Measurements from ENCODE around the gene ADARB2. TPM values are rescaled to one million over a fixed set of nuclear protein-coding genes. Genes with fewer than 3 reads are reported as not detected.

ADARB2 gene
- total RNA-seq, 2 experiments from 2014 or later, result 0.17 to 0.30 TPM

GRCh38 chr10:1594372-1595241, 142.7 kb downstream of the ADARB2 start:
- H3K9me3 Mint-ChIP-seq, result no peaks in the 10 kb centered on the region
- CTCF ChIA-PET, result no interaction called here
- no peak overlapping the region for H3K27ac Mint-ChIP-seq
- no peak for DNase-seq
- no peaks in the 10 kb centered on the region for H3K36me3 Mint-ChIP-seq (ENCODE audit: low read depth)
- POLR2A ChIA-PET, result no interaction called here
- H3K4me1 Mint-ChIP-seq, result no peaks in the 10 kb centered on the region
- H3K27me3 Mint-ChIP-seq, result no peaks in the 10 kb centered on the region
- H3K4me3 Mint-ChIP-seq, result no peak overlapping the region

- ChIA-PET POLR2A (no interaction called here), CTCF (no interaction called here)
- Mint-ChIP-seq H3K9me3 (peaks cover 2% of the 10 kb centered on the region), H3K27ac (no peak overlapping the region), H3K4me3 (no peak overlapping the region), H3K27me3 (no peaks in the 10 kb centered on the region), H3K4me1 (no peaks in the 10 kb centered on the region), H3K36me3 (ENCODE audit: low read depth) (no peaks in the 10 kb centered on the region)
- no peak for DNase-seq
Measured at GRCh38 chr10:1591742-1592141, 145.6 kb downstream of the ADARB2 start.

GRCh38 chr10:1591045-1591444, 146.3 kb downstream of the ADARB2 start:
- no peaks in the 10 kb centered on the region for H3K36me3 Mint-ChIP-seq (ENCODE audit: low read depth)
- H3K4me1 Mint-ChIP-seq, result no peaks in the 10 kb centered on the region
- H3K27ac Mint-ChIP-seq, result no peak overlapping the region
- ChIA-PET POLR2A (no interaction called here), CTCF (no interaction called here)
- no peak overlapping the region for H3K4me3 Mint-ChIP-seq
- DNase-seq, result no peak
- peaks cover 2% of the 10 kb centered on the region for H3K9me3 Mint-ChIP-seq
- H3K27me3 Mint-ChIP-seq, result no peaks in the 10 kb centered on the region

- POLR2A ChIA-PET, result no interaction called here
- H3K9me3 Mint-ChIP-seq, result peaks cover 2% of the 10 kb centered on the region
- H3K27ac Mint-ChIP-seq, result no peak overlapping the region
Measured at GRCh38 chr10:1589257-1589656, 148.1 kb downstream of the ADARB2 start.

GRCh38 chr10:1582739-1583138, 154.6 kb downstream of the ADARB2 start:
- H3K9me3 Mint-ChIP-seq, result peaks cover 2% of the 10 kb centered on the region

More at GRCh38 chr10:1589257-1589656, 148.1 kb downstream of the ADARB2 start:
- no peaks in the 10 kb centered on the region for H3K36me3 Mint-ChIP-seq (ENCODE audit: low read depth)
- no peak overlapping the region for H3K4me3 Mint-ChIP-seq
- CTCF ChIA-PET, result no interaction called here
- no peaks in the 10 kb centered on the region for H3K27me3 Mint-ChIP-seq
- no peaks in the 10 kb centered on the region for H3K4me1 Mint-ChIP-seq
- DNase-seq, result no peak

GRCh38 chr10:1581189-1581588, 156.1 kb downstream of the ADARB2 start:
- no peaks in the 10 kb centered on the region for H3K9me3 Mint-ChIP-seq
- DNase-seq, result no peak
- H3K4me3 Mint-ChIP-seq, result no peak overlapping the region
- no peaks in the 10 kb centered on the region for H3K36me3 Mint-ChIP-seq (ENCODE audit: low read depth)
- CTCF ChIA-PET, result no interaction called here
- no peak overlapping the region for H3K27ac Mint-ChIP-seq
- H3K27me3 Mint-ChIP-seq, result peaks cover 5% of the 10 kb centered on the region
- H3K4me1 Mint-ChIP-seq, result no peaks in the 10 kb centered on the region
- POLR2A ChIA-PET, result no interaction called here

More at GRCh38 chr10:1582739-1583138, 154.6 kb downstream of the ADARB2 start:
- CTCF ChIA-PET, result no interaction called here
- POLR2A ChIA-PET, result no interaction called here
- Mint-ChIP-seq H3K4me3 (no peak overlapping the region), H3K36me3 (ENCODE audit: low read depth) (no peaks in the 10 kb centered on the region), H3K27me3 (peaks cover 5% of the 10 kb centered on the region), H3K4me1 (no peaks in the 10 kb centered on the region), H3K27ac (no peak overlapping the region)
- no peak for DNase-seq

GRCh38 chr10:1579671-1580070, 157.7 kb downstream of the ADARB2 start:
- H3K9me3 Mint-ChIP-seq, result no peaks in the 10 kb centered on the region

GRCh38 chr10:1579141-1579491, 158.2 kb downstream of the ADARB2 start:
- Mint-ChIP-seq H3K9me3 (no peaks in the 10 kb centered on the region), H3K4me1 (no peaks in the 10 kb centered on the region), H3K27me3 (peaks cover 5% of the 10 kb centered on the region), H3K36me3 (ENCODE audit: low read depth) (no peaks in the 10 kb centered on the region), H3K27ac (no peak overlapping the region), H3K4me3 (no peak overlapping the region)
- POLR2A ChIA-PET, result no interaction called here
- no peak for DNase-seq
- CTCF ChIA-PET, result no interaction called here

More at GRCh38 chr10:1579671-1580070, 157.7 kb downstream of the ADARB2 start:
- DNase-seq, result no peak
- Mint-ChIP-seq H3K27me3 (peaks cover 5% of the 10 kb centered on the region), H3K4me1 (no peaks in the 10 kb centered on the region), H3K4me3 (no peak overlapping the region), H3K27ac (no peak overlapping the region), H3K36me3 (ENCODE audit: low read depth) (no peaks in the 10 kb centered on the region)
- ChIA-PET POLR2A (no interaction called here), CTCF (no interaction called here)

GRCh38 chr10:1578392-1579140, 158.8 kb downstream of the ADARB2 start:
- Mint-ChIP-seq H3K4me1 (no peaks in the 10 kb centered on the region), H3K27ac (no peak overlapping the region), H3K27me3 (peaks cover 4% of the 10 kb centered on the region), H3K4me3 (no peak overlapping the region), H3K9me3 (no peaks in the 10 kb centered on the region), H3K36me3 (ENCODE audit: low read depth) (no peaks in the 10 kb centered on the region)
- ChIA-PET POLR2A (no interaction called here), CTCF (no interaction called here)
- no peak for DNase-seq

GRCh38 chr10:1577945-1578344, 159.4 kb downstream of the ADARB2 start:
- Mint-ChIP-seq H3K27me3 (no peaks in the 10 kb centered on the region), H3K9me3 (no peaks in the 10 kb centered on the region), H3K27ac (no peak overlapping the region), H3K4me3 (no peak overlapping the region), H3K36me3 (ENCODE audit: low read depth) (no peaks in the 10 kb centered on the region), H3K4me1 (no peaks in the 10 kb centered on the region)
- DNase-seq, result no peak
- POLR2A ChIA-PET, result no interaction called here
- CTCF ChIA-PET, result no interaction called here

GRCh38 chr10:1577373-1577770, 160.0 kb downstream of the ADARB2 start:
- no peak for DNase-seq
- no peaks in the 10 kb centered on the region for H3K4me1 Mint-ChIP-seq
- H3K36me3 Mint-ChIP-seq (ENCODE audit: low read depth), result no peaks in the 10 kb centered on the region
- CTCF ChIA-PET, result no interaction called here
- H3K27ac Mint-ChIP-seq, result no peak overlapping the region
- no peaks in the 10 kb centered on the region for H3K9me3 Mint-ChIP-seq
- POLR2A ChIA-PET, result no interaction called here
- no peaks in the 10 kb centered on the region for H3K27me3 Mint-ChIP-seq
- H3K4me3 Mint-ChIP-seq, result no peak overlapping the region

- Mint-ChIP-seq H3K27ac (no peak overlapping the region), H3K9me3 (peaks cover 2% of the 10 kb centered on the region), H3K27me3 (no peaks in the 10 kb centered on the region), H3K4me1 (no peaks in the 10 kb centered on the region), H3K4me3 (no peak overlapping the region), H3K36me3 (ENCODE audit: low read depth) (no peaks in the 10 kb centered on the region)
- ChIA-PET CTCF (no interaction called here), POLR2A (no interaction called here)
- no peak for DNase-seq
Measured at GRCh38 chr10:1576467-1577372, 160.6 kb downstream of the ADARB2 start.

All from activated CD4-positive, alpha-beta T cell treated with anti-CD3 and anti-CD28 coated beads, Interleukin-2, amount 10 ng/mL, durations not matched to agents 7 days and 5 days (primary cell).